Gastrocnemius medialis (tissue), 4 donors: ENCODE results near the gene CYTH4. TPM values are rescaled to one million over a fixed set of nuclear protein-coding genes. Genes with fewer than 3 reads are reported as not detected.

Experiments
- ATAC-seq, 2 donors: fragments of 150-250 bp; one replicate each; pipeline ENCODE4 v1.9.1; 2016
- DNase-seq, 2 donors: peaks; one replicate each; pipeline ENCODE4 v3.0.0-alpha.2; 2019
- H3K27ac ChIP-seq, 4 donors: fragments of 200-600 bp; sonication (generic); 1 replicate in 1 of 4; 2 replicates in 3 of 4; pipeline ENCODE4 v1.5.1; 2016 to 2018; ENCODE audit warnings: mild to moderate bottlenecking in 2 of 4, moderate library complexity in 1 of 4
- H3K27me3 ChIP-seq, 3 donors: fragments of 200-600 bp; sonication (generic) in 2 of 3; 1 replicate in 1 of 3; 2 replicates in 2 of 3; pipeline versions ENCODE4 v1.5.1 to v1.6.0; 2016 to 2019; ENCODE audit warnings: mild to moderate bottlenecking in 1 of 3, moderate library complexity in 1 of 3
- H3K36me3 ChIP-seq, 2 donors: fragments of 200-600 bp; sonication (generic) in 1 of 2; one replicate each; pipeline ENCODE4 v1.5.1; 2017 to 2018
- H3K4me1 ChIP-seq, 2 donors: fragments of 200-600 bp; sonication (generic) in 1 of 2; one replicate each; pipeline ENCODE4 v1.5.1; 2016 to 2017; ENCODE audit warnings: mild to moderate bottlenecking in 2 of 2
- H3K4me3 ChIP-seq, 4 donors: fragments of 200-600 bp; sonication (generic) in 3 of 4; 1 replicate in 1 of 4; 2 replicates in 3 of 4; pipeline ENCODE4 v1.5.1; 2016 to 2019; ENCODE audit warnings: mild to moderate bottlenecking in 2 of 4
- H3K9me3 ChIP-seq, 3 donors: fragments of 200-600 bp; sonication (generic) in 2 of 3; 1 replicate in 1 of 3; 2 replicates in 2 of 3; pipeline ENCODE4 v1.5.1; 2016 to 2019
- CTCF ChIP-seq, 5 experiments: fragments of 450-650 bp in 3 of 5; fragments of 200-600 bp in 2 of 5; sonication (generic) in 2 of 5; IDR thresholded peaks in 4 of 5; conservative IDR thresholded peaks in 1 of 5; 1 replicate in 4 of 5; 2 replicates in 1 of 5; pipeline ENCODE4 v1.5.1; 2016 to 2019; ENCODE audit warnings: antibody characterized with exemption in 5 of 5, mild to moderate bottlenecking in 3 of 5, moderate library complexity in 3 of 5
- POLR2A ChIP-seq, 2 donors: fragments of 450-650 bp; IDR thresholded peaks; one replicate each; pipeline ENCODE4 v1.6.1; 2017; ENCODE audit warnings: antibody characterized with exemption in 2 of 2, mild to moderate bottlenecking in 2 of 2, moderate library complexity in 2 of 2
- in situ Hi-C, 4 donors: fragments of 200-750 bp; cut with MboI; loops; one replicate each; pipeline versions ENCODE4 v1.15.0 to v1.8.0; 2017; ENCODE audit warnings: low sequenced_read_pairs in 4 of 4
- intact Hi-C: fragments of 100-400 bp; cut with DNase I; formaldehyde crosslinking; loops from one replicate; pipeline ENCODE4 v1.15.1; 2023; ENCODE audit warnings: low total_unique reads
- total RNA-seq, 4 donors: library from RNA; depleted of rRNA; stranded (reverse); fragments of >200 nt; gene quantifications; one replicate each; pipeline versions ENCODE4 v1.1.0 to v1.2.3, GENCODE V29; 2016

CYTH4 gene
- total RNA-seq, 4 donors from 2014 or later: 1.7 to 2.2 (median 2.0) TPM; not detected in 1

GRCh38 chr22:37259540-37260029 lies 22.7 kb upstream of the CYTH4 start:
- Histone ChIP-seq H3K27me3 (peaks cover 41 to 56% (median 43%) of the 10 kb centered on the region in 3 donors), H3K27ac (no peak overlapping the region), H3K36me3 (no peaks in the 10 kb centered on the region), H3K4me1 (no peaks in the 10 kb centered on the region), H3K4me3 (no peak overlapping the region), H3K9me3 (peaks cover 0 to 7% (median 0%) of the 10 kb centered on the region in 3 donors)
- in situ Hi-C loops (no loop called here), intact Hi-C loops (no loop called here)
- no peak for TF ChIP-seq POLR2A (IDR thresholded peaks at IDR 0.05)
- TF ChIP-seq CTCF (IDR thresholded peaks at IDR 0.05 in 4 of 5, conservative IDR thresholded peaks at IDR 0.05 in 1 of 5): no peak
- DNase-seq (no peak), ATAC-seq (no peak)

- ATAC-seq: no peak
- Histone ChIP-seq H3K36me3 (no peaks in the 10 kb centered on the region), H3K4me3 (no peak overlapping the region), H3K27me3 (peaks cover 36 to 56% (median 43%) of the 10 kb centered on the region in 3 donors), H3K4me1 (no peaks in the 10 kb centered on the region), H3K27ac (no peak overlapping the region), H3K9me3 (peaks cover 0 to 8% (median 0%) of the 10 kb centered on the region in 3 donors)
- in situ Hi-C loops (no loop called here), intact Hi-C loops (no loop called here)
- TF ChIP-seq CTCF (IDR thresholded peaks at IDR 0.05 in 4 of 5, conservative IDR thresholded peaks at IDR 0.05 in 1 of 5): no peak
- no peak for TF ChIP-seq POLR2A (IDR thresholded peaks at IDR 0.05)
- DNase-seq: no peak
Observed at GRCh38 chr22:37260155-37260795, 22.0 kb upstream of the CYTH4 start.

- no peak overlapping the region for H3K27ac ChIP-seq
- H3K36me3 ChIP-seq: no peaks in the 10 kb centered on the region
- TF ChIP-seq POLR2A (IDR thresholded peaks at IDR 0.05): no peak
- peak; percentile 26 to 79 (median 61) for TF ChIP-seq CTCF (IDR thresholded peaks at IDR 0.05 in 4 of 5, conservative IDR thresholded peaks at IDR 0.05 in 1 of 5)
- peak in 1 of 2 donors; percentile 51 for ATAC-seq
- peaks cover 0 to 8% (median 0%) of the 10 kb centered on the region in 3 donors for H3K9me3 ChIP-seq
- no peak for DNase-seq
- H3K4me1 ChIP-seq: no peaks in the 10 kb centered on the region
- no peak overlapping the region for H3K4me3 ChIP-seq
- H3K27me3 ChIP-seq: peaks cover 35 to 50% (median 37%) of the 10 kb centered on the region in 3 donors
- intact Hi-C loops: no loop called here
- in situ Hi-C loops: no loop called here
Observed at GRCh38 chr22:37260901-37261336, 21.4 kb upstream of the CYTH4 start.

GRCh38 chr22:37262346-37262745 lies 20.0 kb upstream of the CYTH4 start:
- H3K4me3 ChIP-seq: no peak overlapping the region
- H3K4me1 ChIP-seq: no peaks in the 10 kb centered on the region
- no peak for DNase-seq
- in situ Hi-C loops: no loop called here
- no peaks in the 10 kb centered on the region for H3K36me3 ChIP-seq
- peaks cover 0 to 8% (median 0%) of the 10 kb centered on the region in 3 donors for H3K9me3 ChIP-seq
- peaks cover 23 to 41% (median 29%) of the 10 kb centered on the region in 3 donors for H3K27me3 ChIP-seq
- no peak overlapping the region for H3K27ac ChIP-seq
- TF ChIP-seq POLR2A (IDR thresholded peaks at IDR 0.05): no peak
- TF ChIP-seq CTCF (IDR thresholded peaks at IDR 0.05 in 4 of 5, conservative IDR thresholded peaks at IDR 0.05 in 1 of 5): no peak
- intact Hi-C loops: no loop called here
- no peak for ATAC-seq
